Measurements from ENCODE around the gene BRINP2. TPM values are rescaled to one million over a fixed set of nuclear protein-coding genes. Genes with fewer than 3 reads are reported as not detected.

The BRINP2 gene
- total RNA-seq, 2 donors from 2014 or later = not detected

GRCh38 chr1:177128665-177129281 lies 42.0 kb upstream of the BRINP2 start:
- ATAC-seq (no peak), DNase-seq (no peak)
- no peaks in the 10 kb centered on the region for H3K36me3 ChIP-seq (replicated peaks in 1 of 2; ENCODE audit: insufficient read depth in 1 of 2, low read depth in 2 of 2)
- TF ChIP-seq CTCF (IDR thresholded peaks at IDR 0.05) (no peak), POLR2A (IDR thresholded peaks at IDR 0.05) (no peak)
- intact Hi-C loops (cut with DNase I) = no loop called here
- no peak overlapping the region for H3K4me3 ChIP-seq
- 62 to 63% methylated on average over 4 of the region's 4 CpGs for WGBS, 2 donors
- no peak overlapping the region for H3K27ac ChIP-seq
- no peaks in the 10 kb centered on the region for H3K27me3 ChIP-seq
- no peaks in the 10 kb centered on the region for H3K4me1 ChIP-seq
- no peaks in the 10 kb centered on the region for H3K9me3 ChIP-seq

GRCh38 chr1:177130451-177130945 lies 40.3 kb upstream of the BRINP2 start:
- no peaks in the 10 kb centered on the region for H3K27me3 ChIP-seq
- TF ChIP-seq CTCF (IDR thresholded peaks at IDR 0.05) (no peak), POLR2A (IDR thresholded peaks at IDR 0.05) (no peak)
- no peak for DNase-seq
- no peaks in the 10 kb centered on the region for H3K36me3 ChIP-seq (replicated peaks in 1 of 2; ENCODE audit: insufficient read depth in 1 of 2, low read depth in 2 of 2)
- WGBS, 2 donors = 76 to 80% methylated on average over 5 of the region's 5 CpGs
- H3K9me3 ChIP-seq = no peaks in the 10 kb centered on the region
- no peaks in the 10 kb centered on the region for H3K4me1 ChIP-seq
- ATAC-seq = no peak
- intact Hi-C loops (cut with DNase I) = no loop called here
- no peak overlapping the region for H3K27ac ChIP-seq
- H3K4me3 ChIP-seq = no peak overlapping the region

- Histone ChIP-seq H3K4me3 (no peak overlapping the region), H3K9me3 (no peaks in the 10 kb centered on the region), H3K36me3 (replicated peaks in 1 of 2; ENCODE audit: insufficient read depth in 1 of 2, low read depth in 2 of 2) (no peaks in the 10 kb centered on the region), H3K4me1 (no peaks in the 10 kb centered on the region), H3K27me3 (no peaks in the 10 kb centered on the region), H3K27ac (no peak overlapping the region)
- 42 to 55% methylated on average over 4 of the region's 4 CpGs for WGBS, 2 donors
- intact Hi-C loops (cut with DNase I) = no loop called here
- DNase-seq = no peak
- TF ChIP-seq POLR2A (IDR thresholded peaks at IDR 0.05) (no peak), CTCF (IDR thresholded peaks at IDR 0.05) (no peak)
- no peak for ATAC-seq
Measured at GRCh38 chr1:177131723-177132122, 39.0 kb upstream of the BRINP2 start.

GRCh38 chr1:177132141-177132540 lies 38.6 kb upstream of the BRINP2 start:
- DNase-seq (no peak), ATAC-seq (no peak)
- Histone ChIP-seq H3K36me3 (replicated peaks in 1 of 2; ENCODE audit: insufficient read depth in 1 of 2, low read depth in 2 of 2) (no peaks in the 10 kb centered on the region), H3K9me3 (no peaks in the 10 kb centered on the region), H3K27ac (no peak overlapping the region), H3K4me1 (no peaks in the 10 kb centered on the region), H3K27me3 (no peaks in the 10 kb centered on the region), H3K4me3 (no peak overlapping the region)
- TF ChIP-seq POLR2A (IDR thresholded peaks at IDR 0.05) = no peak
- no peak for TF ChIP-seq CTCF (IDR thresholded peaks at IDR 0.05)
- intact Hi-C loops (cut with DNase I) = no loop called here
- WGBS, 2 donors = 49 to 50% methylated on average over 2 of the region's 2 CpGs

GRCh38 chr1:177133977-177134538 lies 36.7 kb upstream of the BRINP2 start:
- TF ChIP-seq CTCF (IDR thresholded peaks at IDR 0.05) (no peak), POLR2A (IDR thresholded peaks at IDR 0.05) (no peak)
- 62 to 69% methylated on average over 4 of the region's 4 CpGs for WGBS, 2 donors
- no peak for ATAC-seq

More at GRCh38 chr1:177133977-177134538, 36.7 kb upstream of the BRINP2 start:
- Histone ChIP-seq H3K4me1 (no peaks in the 10 kb centered on the region), H3K27ac (no peak overlapping the region), H3K4me3 (no peak overlapping the region), H3K9me3 (no peaks in the 10 kb centered on the region), H3K36me3 (replicated peaks in 1 of 2; ENCODE audit: insufficient read depth in 1 of 2, low read depth in 2 of 2) (no peaks in the 10 kb centered on the region), H3K27me3 (no peaks in the 10 kb centered on the region)
- no peak for DNase-seq
- intact Hi-C loops (cut with DNase I) = no loop called here
